IMR-90 (cell line): Measurements from ENCODE around the gene IRAK3. TPM values are rescaled to one million over a fixed set of nuclear protein-coding genes. Genes with fewer than 3 reads are reported as not detected.

Source experiments
- ATAC-seq: fragments of 200-7000 bp; cut with Tn5 transposase; 2 replicates; pipeline ENCODE4 v1.9.1; 2020; ENCODE audit warnings: low read depth, mild to moderate bottlenecking, moderate library complexity
- BruUV-seq: library from RNA; stranded (reverse); fragments of 400-500 nt; replicated peaks from 2 replicates; lab custom pipeline; 2021; lab: Mats Ljungman, UMichigan
- CTCF ChIA-PET: fragments of 300-600 bp; formaldehyde crosslinking; extraction: SDS; loops from one replicate; lab custom pipeline; 2021; ENCODE audit warnings: antibody characterized with exemption; lab: Yijun Ruan, JAX
- POLR2A ChIA-PET: fragments of 300-600 bp; sonication (Branson Sonifier 250); formaldehyde crosslinking; loops from one replicate; lab custom pipeline; 2022; ENCODE audit warnings: antibody characterized with exemption; ENCODE audit not compliant: unreplicated experiment; lab: Charles Lee
- DNase-seq: peaks from one replicate; pipeline ENCODE4 v3.0.0; 2013
- H2AFZ ChIP-seq: replicated peaks from 2 replicates; pipeline ENCODE3; 2013; ENCODE audit warnings: low read length, mild to moderate bottlenecking; ENCODE audit not compliant: poor library complexity
- H2AK5ac ChIP-seq: 2 replicates; pipeline ENCODE4 v1.6.1; 2013; ENCODE audit warnings: low read depth, low read length, inconsistent platforms
- H2AK9ac ChIP-seq: replicated peaks from 2 replicates; pipeline ENCODE3; 2013; ENCODE audit warnings: mild to moderate bottlenecking, low read depth, low read length, moderate library complexity; ENCODE audit not compliant: poor library complexity
- H2BK120ac ChIP-seq: 2 replicates; pipeline ENCODE4 v1.6.1; 2013; ENCODE audit warnings: low read depth, low read length, inconsistent platforms
- H2BK15ac ChIP-seq: 3 replicates; pipeline ENCODE4 v1.6.1; 2013; ENCODE audit warnings: low read depth, low read length, inconsistent platforms
- H2BK20ac ChIP-seq: 2 replicates; pipeline ENCODE4 v1.6.1; 2013; ENCODE audit warnings: low read depth, mild to moderate bottlenecking, inconsistent platforms, low read length, moderate library complexity
- H2BK5ac ChIP-seq: 2 replicates; pipeline ENCODE4 v1.6.1; 2013; ENCODE audit warnings: mild to moderate bottlenecking, low read depth, low read length, inconsistent platforms; ENCODE audit not compliant: poor library complexity, severe bottlenecking
- H3K14ac ChIP-seq: replicated peaks from 2 replicates; pipeline ENCODE4 v1.6.1; 2013; ENCODE audit warnings: low read depth, low read length, inconsistent platforms
- H3K18ac ChIP-seq: 2 replicates; pipeline ENCODE4 v1.6.1; 2013; ENCODE audit warnings: low read depth, low read length, control low read depth
- H3K23ac ChIP-seq: 2 replicates; pipeline ENCODE4 v1.6.1; 2013; ENCODE audit warnings: low read depth, low read length, inconsistent platforms
- H3K27ac ChIP-seq: 2 replicates; pipeline ENCODE4 v1.5.1; 2013; ENCODE audit warnings: mild to moderate bottlenecking, control low read depth, low read length; ENCODE audit not compliant: insufficient read depth
- H3K27me3 ChIP-seq: 2 replicates; pipeline ENCODE4 v1.6.1; 2013; ENCODE audit warnings: low read length; ENCODE audit not compliant: control insufficient read depth, insufficient read depth
- H3K36me3 ChIP-seq: 2 replicates; pipeline ENCODE4 v1.6.1; 2013; ENCODE audit warnings: low read length, mixed read lengths; ENCODE audit not compliant: control insufficient read depth, insufficient read depth
- H3K4ac ChIP-seq: 2 replicates; pipeline ENCODE4 v1.6.1; 2013; ENCODE audit warnings: low read depth, low read length, inconsistent platforms
- H3K4me1 ChIP-seq: 2 replicates; pipeline ENCODE4 v1.6.1; 2013; ENCODE audit warnings: low read length, mixed read lengths; ENCODE audit not compliant: control insufficient read depth, insufficient read depth
- H3K4me2 ChIP-seq: 2 replicates; pipeline ENCODE4 v1.6.1; 2013; ENCODE audit warnings: low read depth, mild to moderate bottlenecking, control low read depth, low read length, moderate library complexity
- H3K4me3 ChIP-seq: 2 replicates; pipeline ENCODE4 v1.5.1; 2013; ENCODE audit warnings: low read depth, mild to moderate bottlenecking, control low read depth, low read length, moderate library complexity; ENCODE audit not compliant: insufficient read depth
- H3K56ac ChIP-seq: 2 replicates; pipeline ENCODE4 v1.6.1; 2013; ENCODE audit warnings: low read length, inconsistent platforms; ENCODE audit not compliant: insufficient read depth; ENCODE audit errors: extremely low read depth
- H3K79me1 ChIP-seq, 2 experiments: 2 replicates each; pipeline ENCODE4 v1.6.1; 2013; ENCODE audit warnings: low read length in 2 of 2, inconsistent platforms in 1 of 2, low read depth in 1 of 2
- H3K9ac ChIP-seq: 2 replicates; pipeline ENCODE4 v1.6.1; 2013; ENCODE audit warnings: low read depth, low read length, control low read depth
- H3K9me1 ChIP-seq: 2 replicates; pipeline ENCODE4 v1.6.1; 2013; ENCODE audit warnings: low read length, inconsistent platforms; ENCODE audit not compliant: insufficient read depth
- H3K9me3 ChIP-seq: 2 replicates; pipeline ENCODE4 v1.6.1; 2013; ENCODE audit warnings: low read length; ENCODE audit not compliant: control insufficient read depth, insufficient read depth
- H4K20me1 ChIP-seq: 2 replicates; pipeline ENCODE4 v1.6.1; 2013; ENCODE audit warnings: low read length, inconsistent platforms; ENCODE audit not compliant: insufficient read depth
- H4K5ac ChIP-seq: 2 replicates; pipeline ENCODE4 v1.6.1; 2013; ENCODE audit warnings: mild to moderate bottlenecking, low read depth, low read length, control low read depth
- H4K8ac ChIP-seq, 2 experiments: 2 replicates each; pipeline ENCODE4 v1.6.1; 2013; ENCODE audit warnings: low read depth in 2 of 2, low read length in 2 of 2, control low read depth in 1 of 2, inconsistent platforms in 1 of 2
- H4K91ac ChIP-seq: 2 replicates; pipeline ENCODE4 v1.6.1; 2013; ENCODE audit warnings: low read depth, low read length, inconsistent platforms; ENCODE audit not compliant: insufficient read depth
- CHD1 ChIP-seq: IDR thresholded peaks from 2 replicates; pipeline ENCODE4 v1.6.1; 2012; ENCODE audit warnings: low read depth, low read length, improper control_type of control experiment
- ELK1 ChIP-seq: fragments of 150-350 bp; IDR thresholded peaks from 2 replicates; pipeline ENCODE4 v1.6.1; 2016; ENCODE audit warnings: low read depth, mild to moderate bottlenecking, low read length, moderate library complexity, borderline replicate concordance
- MXI1 ChIP-seq: IDR thresholded peaks from 2 replicates; pipeline ENCODE4 v1.6.1; 2012; ENCODE audit warnings: low read depth, mild to moderate bottlenecking, low read length, moderate library complexity, borderline replicate concordance
- NFE2L2 ChIP-seq: fragments of 150-350 bp; IDR thresholded peaks from 2 replicates; pipeline ENCODE4 v1.6.1; 2016; ENCODE audit warnings: low read depth, mild to moderate bottlenecking, low read length
- RCOR1 ChIP-seq: IDR thresholded peaks from 2 replicates; pipeline ENCODE4 v1.6.1; 2012; ENCODE audit warnings: mild to moderate bottlenecking, low read length, improper control_type of control experiment; ENCODE audit not compliant: insufficient replicate concordance
- USF2 ChIP-seq: fragments of 150-350 bp; IDR thresholded peaks from 2 replicates; pipeline ENCODE4 v1.6.1; 2017; ENCODE audit warnings: mild to moderate bottlenecking, antibody characterized with exemption, low read length, low read depth
- dilution Hi-C: fragments of 300-500 bp; cut with HindIII; formaldehyde crosslinking; loops from one replicate; pipeline ENCODE4 v1.14.3; 2018; ENCODE audit warnings: low sequenced_read_pairs; ENCODE audit not compliant: unreplicated experiment
- in situ Hi-C: fragments of 300-500 bp; cut with MboI; formaldehyde crosslinking; loops from 3 replicates; pipeline ENCODE4 v1.14.3; 2019; ENCODE audit warnings: low sequenced_read_pairs, inconsistent platforms, mixed read lengths
- intact Hi-C: fragments of 100-400 bp; cut with micrococcal nuclease; formaldehyde crosslinking; loops from 2 replicates; pipeline ENCODE4 v1.10.0; 2022
- polyA plus RNA-seq, 3 experiments: library from polyadenylated mRNA; depleted of rRNA; stranded (reverse); fragments of >200 nt; gene quantifications; 2 replicates each; pipeline ENCODE4 v1.2.3, GENCODE V29; 2012; ENCODE audit warnings: low replicate concordance in 1 of 3
- total RNA-seq: library from RNA; depleted of rRNA; stranded (reverse); fragments of >200 nt; gene quantifications from 2 replicates; pipeline ENCODE4 v1.2.3, GENCODE V29; 2012

IRAK3 gene
- total and polyA plus RNA-seq, 2 of the 4 experiments (the other 2 are of a cell fraction) = 0.53 to 0.72 TPM

- Histone ChIP-seq H3K9me1 (no peaks in the 10 kb centered on the region), H3K56ac (no peak overlapping the region), H3K18ac (no peak overlapping the region), H2BK20ac (no peak overlapping the region), H2AFZ (no peak overlapping the region), H3K79me1 (no peaks in the 10 kb centered on the region), H3K36me3 (no peaks in the 10 kb centered on the region), H2BK15ac (no peak overlapping the region), H3K4me3 (no peak overlapping the region), H4K8ac (no peak overlapping the region), H3K4me2 (no peak overlapping the region), H4K20me1 (no peaks in the 10 kb centered on the region), H3K4ac (no peak overlapping the region), H4K5ac (no peak overlapping the region), H4K91ac (no peak overlapping the region), H3K14ac (no peak overlapping the region), H2AK9ac (no peak overlapping the region), H2AK5ac (no peak overlapping the region), H3K4me1 (no peaks in the 10 kb centered on the region), H3K23ac (no peak overlapping the region), H2BK5ac (no peak overlapping the region), H3K9ac (no peak overlapping the region), H3K27ac (no peak overlapping the region), H3K27me3 (peaks cover 6% of the 10 kb centered on the region), H3K9me3 (no peaks in the 10 kb centered on the region), H2BK120ac (no peak overlapping the region)
- intact Hi-C loops = no loop called here
- no TSS peak for BruUV-seq
- ChIA-PET POLR2A (no interaction called here), CTCF (no interaction called here)
- ATAC-seq = no peak
- dilution Hi-C loops = no loop called here
- in situ Hi-C loops = no loop called here
- TF ChIP-seq CHD1 (no peak), MXI1 (no peak), USF2 (no peak), NFE2L2 (no peak), ELK1 (no peak), RCOR1 (no peak)
- DNase-seq = no peak
Measured at GRCh38 chr12:66255737-66256136, 66.7 kb downstream of the IRAK3 start.
